SK-N-SH (cell line): ENCODE results near the gene BARHL2. TPM values are rescaled to one million over a fixed set of nuclear protein-coding genes. Genes with fewer than 3 reads are reported as not detected.

Experiments used
- CTCF ChIA-PET: fragments of 300-600, 350-600 bp; formaldehyde crosslinking; extraction: SDS; loops from one replicate; lab custom pipeline; 2021; lab: Yijun Ruan, JAX
- POLR2A ChIA-PET: fragments of 350-600 bp; sonication (Branson Sonifier 250); formaldehyde crosslinking; extraction: SDS; loops from one replicate; lab custom pipeline; 2020; ENCODE audit warnings: antibody characterized with exemption, inconsistent platforms; lab: Yijun Ruan, JAX
- DNase-seq: peaks from one replicate; pipeline ENCODE4 v3.0.0; 2012
- H2AFZ ChIP-seq: fragments of 200-600 bp; sonication (generic); 2 replicates; pipeline ENCODE4 v1.8.1; 2016; ENCODE audit warnings: antibody characterized with exemption, mild to moderate bottlenecking, low read depth
- H3F3A ChIP-seq: fragments of 200-600 bp; sonication (generic); replicated peaks from 2 replicates; pipeline ENCODE3; 2016; ENCODE audit warnings: antibody characterized with exemption, mild to moderate bottlenecking; ENCODE audit not compliant: insufficient read depth
- H3K27ac ChIP-seq, 2 experiments: fragments of 200-500 bp in 1 of 2; fragments of 200-600 bp in 1 of 2; sonication (Bioruptor generic) in 1 of 2; sonication (generic), shearing (Covaris generic) in 1 of 2; 2 replicates each; pipeline versions ENCODE4 v1.5.1 to v1.6.1; 2014 to 2016; ENCODE audit warnings: low read depth in 2 of 2, inconsistent platforms in 1 of 2, low read length in 1 of 2, mild to moderate bottlenecking in 1 of 2, mixed read lengths in 1 of 2
- H3K27me3 ChIP-seq: fragments of 200-600 bp; sonication (generic), shearing (Covaris generic); 2 replicates; pipeline ENCODE4 v1.6.1; 2016; ENCODE audit warnings: mixed run types; ENCODE audit not compliant: insufficient read depth
- H3K36me3 ChIP-seq, 2 experiments: fragments of 200-500 bp in 1 of 2; fragments of 200-600 bp in 1 of 2; sonication (Bioruptor generic) in 1 of 2; sonication (generic) in 1 of 2; replicated peaks in 1 of 2; 2 replicates each; pipeline versions ENCODE3 to v1.5.1; 2014 to 2016; ENCODE audit warnings: low read length in 1 of 2, mild to moderate bottlenecking in 1 of 2; ENCODE audit not compliant: insufficient read depth in 2 of 2, control insufficient read depth in 1 of 2
- H3K4me1 ChIP-seq, 2 experiments: fragments of 200-500 bp in 1 of 2; fragments of 200-600 bp in 1 of 2; sonication (Bioruptor generic) in 1 of 2; sonication (generic), shearing (Covaris generic) in 1 of 2; 2 replicates each; pipeline versions ENCODE4 v1.5.1 to v1.6.1; 2014 to 2016; ENCODE audit warnings: low read depth in 1 of 2, low read length in 1 of 2, mixed run types in 1 of 2; ENCODE audit not compliant: insufficient read depth in 2 of 2, control insufficient read depth in 1 of 2
- H3K4me2 ChIP-seq: fragments of 200-600 bp; sonication (generic), shearing (Covaris generic); 2 replicates; pipeline ENCODE4 v1.6.1; 2017; ENCODE audit warnings: mixed run types
- H3K4me3 ChIP-seq, 2 experiments: fragments of 200-500 bp in 1 of 2; fragments of 200-600 bp in 1 of 2; sonication (Bioruptor generic) in 1 of 2; sonication (generic), shearing (Covaris generic) in 1 of 2; 2 replicates each; pipeline versions ENCODE4 v1.5.1 to v1.8.1; 2014 to 2016; ENCODE audit warnings: low read depth in 2 of 2, inconsistent platforms in 1 of 2, low read length in 1 of 2, mild to moderate bottlenecking in 1 of 2, mixed read lengths in 1 of 2, moderate library complexity in 1 of 2
- H3K79me2 ChIP-seq: fragments of 200-600 bp; sonication (generic); 2 replicates; pipeline ENCODE4 v1.8.1; 2017; ENCODE audit warnings: mild to moderate bottlenecking; ENCODE audit not compliant: insufficient read depth
- H3K9ac ChIP-seq: fragments of 200-600 bp; sonication (generic); 2 replicates; pipeline ENCODE4 v1.6.1; 2017; ENCODE audit warnings: mixed run types
- H3K9me2 ChIP-seq: fragments of 200-600 bp; sonication (generic); 2 replicates; pipeline ENCODE4 v1.6.1; 2017; ENCODE audit warnings: mixed run types
- H3K9me3 ChIP-seq: fragments of 200-600 bp; sonication (generic); 2 replicates; pipeline ENCODE4 v1.6.1; 2017; ENCODE audit warnings: mixed run types, mild to moderate bottlenecking, moderate library complexity
- H4K20me1 ChIP-seq: fragments of 200-600 bp; sonication (generic); 2 replicates; pipeline ENCODE4 v1.6.1; 2017; ENCODE audit warnings: mild to moderate bottlenecking, mixed run types; ENCODE audit not compliant: insufficient read depth
- CTCF ChIP-seq: fragments of 200-600 bp; sonication (generic); IDR thresholded peaks from 2 replicates; pipeline ENCODE4 v1.6.1; 2017; ENCODE audit warnings: antibody characterized with exemption, mild to moderate bottlenecking, moderate library complexity
- EZH2phosphoT487 ChIP-seq: fragments of 200-600 bp; sonication (generic); IDR thresholded peaks from 2 replicates; pipeline ENCODE4 v1.6.1; 2017; ENCODE audit warnings: low read depth, mixed run types, mild to moderate bottlenecking, antibody characterized with exemption, moderate library complexity, borderline replicate concordance
- FOXM1 ChIP-seq: IDR thresholded peaks from 2 replicates; pipeline ENCODE4 v1.4.0; 2012; ENCODE audit warnings: low read depth, mild to moderate bottlenecking
- GATA2 ChIP-seq: sonication (generic); formaldehyde crosslinking; IDR thresholded peaks from 2 replicates; pipeline ENCODE4 v1.5.0; 2020; ENCODE audit warnings: mild to moderate bottlenecking, missing genetic modification reagents
- IRF3 ChIP-seq: fragments of 150-350 bp; IDR thresholded peaks from 2 replicates; pipeline ENCODE4 v1.6.1; 2016; ENCODE audit warnings: mild to moderate bottlenecking, low read depth, low read length
- MEF2A ChIP-seq: IDR thresholded peaks from 2 replicates; pipeline ENCODE4 v1.4.0; 2012; ENCODE audit warnings: low read depth, borderline replicate concordance
- RAD21 ChIP-seq: IDR thresholded peaks from 2 replicates; pipeline ENCODE4 v1.6.1; 2012; ENCODE audit warnings: mild to moderate bottlenecking, low read length
- RCOR1 ChIP-seq: fragments of 150-350 bp; IDR thresholded peaks from 2 replicates; pipeline ENCODE4 v1.6.1; 2017; ENCODE audit warnings: antibody characterized with exemption, low read length
- SMC3 ChIP-seq: IDR thresholded peaks from 2 replicates; pipeline ENCODE4 v1.6.1; 2012; ENCODE audit warnings: low read depth, low read length, improper control_type of control experiment
- TAF1 ChIP-seq: IDR thresholded peaks from 2 replicates; pipeline ENCODE4 v1.6.1; 2012; ENCODE audit warnings: low read depth, mild to moderate bottlenecking, low read length, moderate library complexity, borderline replicate concordance
- YY1 ChIP-seq: IDR thresholded peaks from 2 replicates; pipeline ENCODE4 v1.4.0; 2012; ENCODE audit warnings: low read depth, mild to moderate bottlenecking
- WGBS: methylation state at CpG from one replicate; pipeline ENCODE4 v1.1.6; 2017; ENCODE audit warnings: low lambda C conversion rate; 5-methylcytosine and 5-hydroxymethylcytosine counted together
- polyA plus RNA-seq, 3 experiments: library from polyadenylated mRNA; depleted of rRNA; stranded (reverse); fragments of >200 nt; gene quantifications; 2 replicates each; pipeline ENCODE4 v1.2.3, GENCODE V29; 2012

BARHL2 gene
- polyA plus RNA-seq, 1 of the 3 experiments (the other 2 are of a cell fraction): not detected

GRCh38 chr1:90722874-90723589, 5.9 kb upstream of the BARHL2 start (continued):
- TF ChIP-seq IRF3: no peak
- no peak for TF ChIP-seq EZH2phosphoT487
- no peak for TF ChIP-seq RCOR1
- no peak for TF ChIP-seq TAF1
- no peak for TF ChIP-seq FOXM1

- Histone ChIP-seq H4K20me1 (no peaks in the 10 kb centered on the region), H3K27me3 (peaks cover 90% of the 10 kb centered on the region), H3K79me2 (no peaks in the 10 kb centered on the region), H3K4me1 (peaks cover 3 to 12% of the 10 kb centered on the region in 2 experiments; a peak in 2 of 4 replicates), H3K36me3 (no peaks in the 10 kb centered on the region), H3K27ac (no peak overlapping the region), H3F3A (peaks cover 5% of the 10 kb centered on the region), H2AFZ (no peak overlapping the region), H3K9ac (no peak overlapping the region), H3K4me3 (no peak overlapping the region; a peak in 1 of 4 replicates), H3K9me2 (no peaks in the 10 kb centered on the region), H3K9me3 (no peaks in the 10 kb centered on the region), H3K4me2 (no peak overlapping the region)
- POLR2A ChIA-PET: interaction anchor here (1.6 kb wide), 1 partner anchor 11 kb away, joined by 4 read pairs; no protein-coding TSS in a partner anchor
- 7% methylated on average over 15 of the region's 15 CpGs for WGBS
- CTCF ChIA-PET: interaction anchor here (0.6 to 4.9 kb wide), 37 partner anchors 9 to 678 kb away, joined by 3 to 51 read pairs (median 4); no protein-coding TSS in a partner anchor
- peak; percentile 81 for DNase-seq
- TF ChIP-seq IRF3 (no peak), RAD21 (peak; percentile 72), CTCF (peak; percentile 85), YY1 (no peak), RCOR1 (no peak), MEF2A (no peak), GATA2 (CRISPR knock-in tag) (peak; percentile 55), SMC3 (peak; percentile 65), FOXM1 (no peak)
Observed at GRCh38 chr1:90721210-90722194, 4.4 kb upstream of the BARHL2 start.
